Activated naive CD4-positive, alpha-beta T cell (primary cell): ENCODE results near the gene VIPR2.

Experiments used
- DNase-seq, 4 experiments: peaks; one replicate each; lab custom pipeline; 2025; lab: John Stamatoyannopoulos, UW

The VIPR2 gene

GRCh38 chr7:159040912-159041711 lies 103.6 kb downstream of the VIPR2 start:
- no peak for DNase-seq

- no peak for DNase-seq
Observed at GRCh38 chr7:159040146-159040545, 104.5 kb downstream of the VIPR2 start.

GRCh38 chr7:159039716-159040115 lies 105.0 kb downstream of the VIPR2 start:
- DNase-seq, result no peak

GRCh38 chr7:159038066-159038465 lies 106.6 kb downstream of the VIPR2 start:
- DNase-seq, result no peak

- DNase-seq, result no peak
Observed at GRCh38 chr7:159036916-159037605, 107.6 kb downstream of the VIPR2 start.

- DNase-seq, result no peak
Observed at GRCh38 chr7:159035571-159036073, 109.0 kb downstream of the VIPR2 start.

- DNase-seq, result no peak
Observed at GRCh38 chr7:159034988-159035387, 109.7 kb downstream of the VIPR2 start.

GRCh38 chr7:159034394-159034793 lies 110.3 kb downstream of the VIPR2 start:
- DNase-seq, result no peak

- DNase-seq, result no peak
Observed at GRCh38 chr7:159033956-159034355, 110.7 kb downstream of the VIPR2 start.

- no peak for DNase-seq
Observed at GRCh38 chr7:159033473-159033825, 111.2 kb downstream of the VIPR2 start.

GRCh38 chr7:159032753-159033472 lies 111.8 kb downstream of the VIPR2 start:
- DNase-seq, result no peak

GRCh38 chr7:159032322-159032721 lies 112.3 kb downstream of the VIPR2 start:
- DNase-seq, result no peak

GRCh38 chr7:159031750-159032149 lies 112.9 kb downstream of the VIPR2 start:
- no peak for DNase-seq

GRCh38 chr7:159031135-159031701 lies 113.4 kb downstream of the VIPR2 start:
- no peak for DNase-seq

- no peak for DNase-seq
Observed at GRCh38 chr7:159030490-159031134, 114.1 kb downstream of the VIPR2 start.

GRCh38 chr7:159028508-159029401 lies 115.9 kb downstream of the VIPR2 start:
- no peak for DNase-seq

GRCh38 chr7:159027789-159028507 lies 116.7 kb downstream of the VIPR2 start:
- no peak for DNase-seq

GRCh38 chr7:159027056-159027788 lies 117.4 kb downstream of the VIPR2 start:
- DNase-seq, result no peak
